CD4-positive, CD25-positive, alpha-beta regulatory T cell (primary cell): ENCODE measurements around the gene AURKB. TPM values are rescaled to one million over a fixed set of nuclear protein-coding genes. Genes with fewer than 3 reads are reported as not detected.
"Not testable (repeated sequence)": the region's sequence is repeated elsewhere in the genome, so short reads cannot be mapped to it uniquely, and the experiment has no call there.

Source experiments
- ATAC-seq, 2 donors: fragments of 150-1000 bp; cut with Tn5 transposase; one replicate each; pipeline ENCODE4 v1.10.0; 2021; ENCODE audit warnings: low read depth in 2 of 2, moderate number of reproducible peaks in 2 of 2, moderate library complexity in 1 of 2
- DNase-seq, 3 donors: peaks; one replicate each; pipeline versions ENCODE4 v3.0.0 to v3.0.0-alpha.2; 2012 to 2022; ENCODE audit warnings: mixed read lengths in 1 of 3
- H3K27ac ChIP-seq: one replicate; pipeline ENCODE4 v1.7.0; 2013; ENCODE audit warnings: mild to moderate bottlenecking, low read length; ENCODE audit not compliant: insufficient read depth, poor library complexity, severe bottlenecking
- H3K27me3 ChIP-seq: one replicate; pipeline ENCODE4 v1.7.0; 2013; ENCODE audit warnings: low read length; ENCODE audit not compliant: control insufficient read depth, insufficient read depth
- H3K36me3 ChIP-seq: one replicate; pipeline ENCODE4 v1.7.0; 2013; ENCODE audit warnings: mild to moderate bottlenecking, low read length, moderate library complexity; ENCODE audit not compliant: control insufficient read depth, insufficient read depth
- H3K4me1 ChIP-seq: 2 replicates; pipeline ENCODE4 v1.7.0; 2013; ENCODE audit warnings: mild to moderate bottlenecking, low read length; ENCODE audit not compliant: insufficient read depth, control insufficient read depth, poor library complexity, severe bottlenecking
- H3K4me3 ChIP-seq: one replicate; pipeline ENCODE4 v1.7.0; 2013; ENCODE audit warnings: low read depth, mild to moderate bottlenecking, low read length, moderate library complexity
- H3K9me3 ChIP-seq, 2 experiments: 1 replicate in 1 of 2; 2 replicates in 1 of 2; pipeline ENCODE4 v1.7.0; 2013; ENCODE audit warnings: low read length in 2 of 2, mild to moderate bottlenecking in 1 of 2, moderate library complexity in 1 of 2; ENCODE audit not compliant: control insufficient read depth in 2 of 2
- H3K27ac Mint-ChIP-seq, 3 donors: one replicate each; pipeline ENCODE4 v1.8.0; 2020 to 2022; ENCODE audit warnings: mild to moderate bottlenecking in 3 of 3, mixed read lengths in 3 of 3, moderate library complexity in 2 of 3
- H3K27me3 Mint-ChIP-seq: one replicate; pipeline ENCODE4 v1.8.0; 2022; ENCODE audit warnings: mild to moderate bottlenecking, mixed read lengths
- H3K36me3 Mint-ChIP-seq: one replicate; pipeline ENCODE4 v1.8.0; 2020; ENCODE audit warnings: mixed read lengths
- H3K4me1 Mint-ChIP-seq, 4 donors: one replicate each; pipeline ENCODE4 v1.8.0; 2020 to 2022; ENCODE audit warnings: mixed read lengths in 4 of 4, mild to moderate bottlenecking in 1 of 4
- H3K4me3 Mint-ChIP-seq, 4 donors: one replicate each; pipeline ENCODE4 v1.8.0; 2020 to 2022; ENCODE audit warnings: mild to moderate bottlenecking in 4 of 4, mixed read lengths in 4 of 4, moderate library complexity in 3 of 4
- H3K9me3 Mint-ChIP-seq, 7 donors: one replicate each; pipeline ENCODE4 v1.8.0; 2020 to 2022; ENCODE audit warnings: mixed read lengths in 7 of 7, mild to moderate bottlenecking in 3 of 7, moderate library complexity in 2 of 7
- polyA plus RNA-seq, 4 donors: library from polyadenylated mRNA; unstranded; fragments of 300-500 nt; fragmentation: Illumina TruSeq; gene quantifications; one replicate each; pipeline ENCODE4 v1.2.3, GENCODE V29; 2021
- total RNA-seq: library from RNA; stranded (reverse); gene quantifications from one replicate; pipeline ENCODE4 v1.2.3, GENCODE V29; 2022

Gene AURKB
- total RNA-seq (3.7 TPM), polyA plus RNA-seq (1 to 10 TPM; 1.5 to 5.3 (median 3.4) TPM)

- Histone ChIP-seq H3K36me3 (no peaks in the 10 kb centered on the region), H3K9me3 (no peaks in the 10 kb centered on the region), H3K4me3 (peak within 1 kb of the TSS; percentile 94), H3K4me1 (peaks cover 12% of the 10 kb centered on the region), H3K27me3 (no peaks in the 10 kb centered on the region), H3K27ac (peak within 1 kb of the TSS; percentile 74)
- H3K27me3 Mint-ChIP-seq: peaks cover 8% of the 10 kb centered on the region
- peak within 1 kb of the TSS; percentile 88 to 99 (median 92) for H3K4me3 Mint-ChIP-seq
- peaks cover 0 to 21% (median 16%) of the 10 kb centered on the region in 4 donors for H3K4me1 Mint-ChIP-seq
- peak; percentile 98 to 99 for ATAC-seq
- peak; percentile 91 to 95 (median 95) for DNase-seq
- H3K9me3 Mint-ChIP-seq: no peaks in the 10 kb centered on the region
- H3K36me3 Mint-ChIP-seq: no peaks in the 10 kb centered on the region
- H3K27ac Mint-ChIP-seq: peak within 1 kb of the TSS; percentile 87 to 93 (median 91)
Observed at GRCh38 chr17:8209907-8210760, at the start of gene AURKB. Gene AURKB (minus strand): TSS chr17:8210575. CDS start chr17:8210224, 351 bp downstream.

GRCh38 chr17:8257801-8258200, 47.4 kb upstream of the AURKB start:
- H3K9me3 Mint-ChIP-seq: no peaks in the 10 kb centered on the region
- no peak for DNase-seq
- H3K36me3 Mint-ChIP-seq: peaks cover 16% of the 10 kb centered on the region
- H3K4me3 ChIP-seq: no peak overlapping the region
- no peaks in the 10 kb centered on the region for H3K4me1 ChIP-seq
- H3K27ac Mint-ChIP-seq: no peak overlapping the region
- no peak for ATAC-seq
- H3K27ac ChIP-seq: no peak overlapping the region
- H3K4me3 Mint-ChIP-seq: no peak overlapping the region
- H3K9me3 ChIP-seq: no peaks in the 10 kb centered on the region
- H3K36me3 ChIP-seq: peaks cover 9% of the 10 kb centered on the region
- no peaks in the 10 kb centered on the region for H3K4me1 Mint-ChIP-seq
- H3K27me3 ChIP-seq: no peaks in the 10 kb centered on the region
- no peaks in the 10 kb centered on the region for H3K27me3 Mint-ChIP-seq

GRCh38 chr17:8256691-8257090, 46.3 kb upstream of the AURKB start:
- no peaks in the 10 kb centered on the region for H3K4me1 Mint-ChIP-seq
- no peak overlapping the region for H3K4me3 Mint-ChIP-seq
- Histone ChIP-seq H3K27ac (no peak overlapping the region), H3K9me3 (no peaks in the 10 kb centered on the region), H3K36me3 (peaks cover 9% of the 10 kb centered on the region), H3K4me3 (no peak overlapping the region), H3K4me1 (no peaks in the 10 kb centered on the region), H3K27me3 (no peaks in the 10 kb centered on the region)
- no peaks in the 10 kb centered on the region for H3K9me3 Mint-ChIP-seq
- DNase-seq (no peak), ATAC-seq (no peak)
- H3K27ac Mint-ChIP-seq: no peak overlapping the region
- H3K36me3 Mint-ChIP-seq: peaks cover 14% of the 10 kb centered on the region
- no peaks in the 10 kb centered on the region for H3K27me3 Mint-ChIP-seq

- no peak overlapping the region for H3K27ac Mint-ChIP-seq
- ATAC-seq (no peak), DNase-seq (no peak)
- no peaks in the 10 kb centered on the region for H3K4me1 ChIP-seq
- H3K27me3 ChIP-seq: no peaks in the 10 kb centered on the region
- peak overlapping the region in 1 of 4 donors; percentile 68 for H3K4me3 Mint-ChIP-seq
- H3K27ac ChIP-seq: no peak overlapping the region
- H3K27me3 Mint-ChIP-seq: no peaks in the 10 kb centered on the region
- H3K4me1 Mint-ChIP-seq: no peaks in the 10 kb centered on the region
- H3K36me3 Mint-ChIP-seq: peaks cover 14% of the 10 kb centered on the region
- no peaks in the 10 kb centered on the region for H3K9me3 Mint-ChIP-seq
- no peak overlapping the region for H3K4me3 ChIP-seq
- H3K36me3 ChIP-seq: peaks cover 9% of the 10 kb centered on the region
- no peaks in the 10 kb centered on the region for H3K9me3 ChIP-seq
Observed at GRCh38 chr17:8256291-8256690, 45.9 kb upstream of the AURKB start.

GRCh38 chr17:8255499-8255898, 45.1 kb upstream of the AURKB start:
- Histone ChIP-seq H3K27ac (no peak overlapping the region), H3K4me1 (no peaks in the 10 kb centered on the region), H3K27me3 (no peaks in the 10 kb centered on the region), H3K9me3 (no peaks in the 10 kb centered on the region), H3K36me3 (peaks cover 9% of the 10 kb centered on the region), H3K4me3 (no peak overlapping the region)
- Mint-ChIP-seq H3K27ac (no peak overlapping the region), H3K4me1 (peaks cover 0 to 3% (median 2%) of the 10 kb centered on the region in 4 donors), H3K9me3 (no peaks in the 10 kb centered on the region), H3K4me3 (no peak overlapping the region), H3K27me3 (no peaks in the 10 kb centered on the region), H3K36me3 (peaks cover 10% of the 10 kb centered on the region)
- DNase-seq (no peak), ATAC-seq (no peak)

- Mint-ChIP-seq H3K27me3 (no peaks in the 10 kb centered on the region), H3K4me1 (peaks cover 3 to 9% (median 8%) of the 10 kb centered on the region in 4 donors), H3K9me3 (no peaks in the 10 kb centered on the region), H3K36me3 (peaks cover 10% of the 10 kb centered on the region), H3K4me3 (no peak overlapping the region), H3K27ac (no peak overlapping the region)
- DNase-seq (no peak), ATAC-seq (no peak)
- H3K9me3 ChIP-seq: no peaks in the 10 kb centered on the region
- no peak overlapping the region for H3K4me3 ChIP-seq
- no peaks in the 10 kb centered on the region for H3K27me3 ChIP-seq
- H3K36me3 ChIP-seq: peaks cover 9% of the 10 kb centered on the region
- H3K27ac ChIP-seq: no peak overlapping the region
- H3K4me1 ChIP-seq: peaks cover 2% of the 10 kb centered on the region
Observed at GRCh38 chr17:8254881-8255280, 44.5 kb upstream of the AURKB start.

- no peak for ATAC-seq
- H3K4me3 ChIP-seq: no peak overlapping the region
- Mint-ChIP-seq H3K4me3 (no peak overlapping the region), H3K4me1 (peaks cover 12 to 20% (median 14%) of the 10 kb centered on the region in 4 donors), H3K27ac (no peak overlapping the region), H3K36me3 (peaks cover 10% of the 10 kb centered on the region), H3K27me3 (no peaks in the 10 kb centered on the region), H3K9me3 (no peaks in the 10 kb centered on the region)
- no peaks in the 10 kb centered on the region for H3K27me3 ChIP-seq
- peaks cover 9% of the 10 kb centered on the region for H3K4me1 ChIP-seq
- peaks cover 9% of the 10 kb centered on the region for H3K36me3 ChIP-seq
- DNase-seq: peak in 2 of 3 donors; percentile 10 to 38
- no peaks in the 10 kb centered on the region for H3K9me3 ChIP-seq
- no peak overlapping the region for H3K27ac ChIP-seq
Observed at GRCh38 chr17:8253801-8254200, 43.4 kb upstream of the AURKB start.

- H3K9me3 ChIP-seq, H3K36me3 ChIP-seq, H3K9me3 Mint-ChIP-seq, H3K27ac ChIP-seq, H3K27ac Mint-ChIP-seq, H3K27me3 ChIP-seq, H3K36me3 Mint-ChIP-seq, H3K4me3 ChIP-seq, DNase-seq, H3K4me3 Mint-ChIP-seq, H3K27me3 Mint-ChIP-seq, ATAC-seq: not testable (repeated sequence)
- peaks cover 13 to 33% (median 24%) of the 10 kb centered on the region in 4 donors for H3K4me1 Mint-ChIP-seq
- peaks cover 22% of the 10 kb centered on the region for H3K4me1 ChIP-seq
Observed at GRCh38 chr17:8251411-8251810, 41.0 kb upstream of the AURKB start.
